ENCODE data around the gene PSMB11.

DNA sequence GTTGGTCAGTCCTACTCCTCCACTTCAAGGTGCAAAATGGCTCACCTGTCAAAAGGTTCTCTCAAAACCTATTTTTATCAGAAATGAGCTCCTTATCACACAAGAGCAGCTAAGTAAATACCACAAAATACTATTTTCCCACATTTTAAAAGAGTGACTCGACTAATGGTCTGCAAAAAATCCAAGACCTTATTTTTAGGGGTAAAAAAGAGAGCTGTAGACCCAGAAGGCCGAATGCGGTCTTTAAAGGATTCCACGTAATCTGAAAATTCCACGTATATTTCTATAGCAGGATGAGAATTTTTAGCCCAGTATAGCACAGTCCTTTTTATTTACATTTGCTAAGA, 35.9 kb upstream of the PSMB11 start:
- TF ChIP-seq POLR2A (IDR thresholded peaks at IDR 0.05) = no peak
- no peak for TF ChIP-seq CTCF (IDR thresholded peaks at IDR 0.05 in 4 of 5, conservative IDR thresholded peaks at IDR 0.05 in 1 of 5)

All from gastrocnemius medialis (tissue), 4 donors.